HepG2 (cell line): Measurements from ENCODE around the gene ADGRB2. TPM values are rescaled to one million over a fixed set of nuclear protein-coding genes. Genes with fewer than 3 reads are reported as not detected.
A peak's percentile ranks its signal among the peaks of the same experiment; 100 is the strongest.

ENCODE experiments used
- AFF4 ChIP-seq: sonication (generic); formaldehyde crosslinking; IDR thresholded peaks from 2 replicates; pipeline ENCODE4 v1.4.0; 2020; ENCODE audit warnings: missing genetic modification reagents
- ATF1 ChIP-seq: IDR thresholded peaks from 2 replicates; pipeline ENCODE4 v1.6.1; 2016; ENCODE audit warnings: mild to moderate bottlenecking, control low read depth
- DMAP1 ChIP-seq: IDR thresholded peaks from 2 replicates; pipeline ENCODE4 v1.6.1; 2016
- FOSL2 ChIP-seq: sonication (generic); formaldehyde crosslinking; IDR thresholded peaks from 2 replicates; pipeline ENCODE4 v1.4.0; 2020; ENCODE audit warnings: missing genetic modification reagents
- FOXP1 ChIP-seq, 2 experiments: fragments of 450-650 bp in 1 of 2; IDR thresholded peaks; 2 replicates each; pipeline ENCODE4 v1.6.1; 2017 to 2018; ENCODE audit warnings: antibody characterized with exemption in 1 of 2
- MBD4 ChIP-seq: IDR thresholded peaks from 2 replicates; pipeline ENCODE4 v1.6.1; 2012; ENCODE audit warnings: low read length, inconsistent platforms, borderline replicate concordance
- MED1 ChIP-seq: sonication (generic); formaldehyde crosslinking; IDR thresholded peaks from 2 replicates; pipeline ENCODE4 v1.4.0; 2020; ENCODE audit warnings: missing genetic modification reagents
- NCOA1 ChIP-seq: sonication (generic); formaldehyde crosslinking; IDR thresholded peaks from 2 replicates; pipeline ENCODE4 v1.9.0; 2021; ENCODE audit warnings: missing genetic modification reagents
- NR2C2 ChIP-seq: sonication (generic); formaldehyde crosslinking; IDR thresholded peaks from 2 replicates; pipeline ENCODE4 v1.4.0; 2020; ENCODE audit warnings: missing genetic modification reagents, mild to moderate bottlenecking, moderate library complexity, borderline replicate concordance
- PBX3 ChIP-seq: sonication (generic); formaldehyde crosslinking; IDR thresholded peaks from 2 replicates; pipeline ENCODE4 v1.8.1; 2023; ENCODE audit warnings: missing genetic modification reagents, inconsistent platforms, borderline replicate concordance
- RNF2 ChIP-seq: fragments of 450-650 bp; conservative IDR thresholded peaks from 2 replicates; pipeline ENCODE4 v1.6.1; 2016; ENCODE audit warnings: low read depth
- SMARCE1 ChIP-seq: fragments of 450-650 bp; IDR thresholded peaks from 2 replicates; pipeline ENCODE4 v1.6.1; 2017; ENCODE audit warnings: borderline replicate concordance
- SPEN ChIP-seq: sonication (generic); formaldehyde crosslinking; IDR thresholded peaks from 2 replicates; pipeline ENCODE4 v1.5.1; 2020; ENCODE audit warnings: low read depth, mild to moderate bottlenecking, missing genetic modification reagents
- TBP ChIP-seq: sonication (generic); formaldehyde crosslinking; IDR thresholded peaks from 2 replicates; pipeline ENCODE4 v1.5.0; 2020; ENCODE audit warnings: missing genetic modification reagents
- ZMAT3 ChIP-seq: sonication (generic); formaldehyde crosslinking; conservative IDR thresholded peaks from 2 replicates; pipeline ENCODE4 v1.7.0; 2021; ENCODE audit warnings: missing genetic modification reagents
- ZNF333 ChIP-seq: sonication (generic); formaldehyde crosslinking; IDR thresholded peaks from 2 replicates; pipeline ENCODE4 v1.4.0; 2020; ENCODE audit warnings: mild to moderate bottlenecking, missing genetic modification reagents, borderline replicate concordance
- ZNF678 ChIP-seq: sonication (generic); formaldehyde crosslinking; IDR thresholded peaks from 2 replicates; pipeline ENCODE4 v1.4.0; 2020; ENCODE audit warnings: mild to moderate bottlenecking, missing genetic modification reagents
- ZNF709 ChIP-seq: sonication (generic); formaldehyde crosslinking; IDR thresholded peaks from 2 replicates; pipeline ENCODE4 v1.5.0; 2020; ENCODE audit warnings: mild to moderate bottlenecking, missing genetic modification reagents
- ZSCAN20 ChIP-seq: sonication (generic); formaldehyde crosslinking; IDR thresholded peaks from 2 replicates; pipeline ENCODE4 v1.4.0; 2020; ENCODE audit warnings: missing genetic modification reagents, mild to moderate bottlenecking, borderline replicate concordance
- polyA plus RNA-seq, 8 experiments: library from polyadenylated mRNA; depleted of rRNA in 3 of 8; stranded (reverse) in 7 of 8; unstranded in 1 of 8; fragments of >200 nt; fragmentation: Illumina TruSeq in 4 of 8; extraction: Trizol in 4 of 8; gene quantifications; 2 replicates each; pipeline versions ENCODE4 v1.2.1 to v1.2.3, GENCODE V29; 2011 to 2016; ENCODE audit warnings: low read depth in 4 of 8, missing spikeins in 1 of 8, mixed read lengths in 1 of 8; ENCODE audit not compliant: insufficient read depth in 1 of 8
- total RNA-seq, 5 experiments: library from RNA; depleted of rRNA; stranded (reverse); fragments of >200 nt; fragmentation: Illumina TruSeq; extraction: Trizol; gene quantifications; 2 replicates each; pipeline ENCODE4 v1.2.3, GENCODE V29; 2016; ENCODE audit warnings: low read depth in 1 of 5
- TF ChIP-seq, protein P1 (sequence below): IDR thresholded peaks from 2 replicates; pipeline ENCODE4 v1.6.1; 2016; ENCODE audit warnings: low read depth, missing genetic modification reagents, missing compliant biosample characterization

The ADGRB2 gene
- total and polyA plus RNA-seq, 2 of the 13 experiments (the other 11 are each of a cell fraction or from before 2014, with no cell fraction given): 0.03 to 0.09 TPM

DNA sequence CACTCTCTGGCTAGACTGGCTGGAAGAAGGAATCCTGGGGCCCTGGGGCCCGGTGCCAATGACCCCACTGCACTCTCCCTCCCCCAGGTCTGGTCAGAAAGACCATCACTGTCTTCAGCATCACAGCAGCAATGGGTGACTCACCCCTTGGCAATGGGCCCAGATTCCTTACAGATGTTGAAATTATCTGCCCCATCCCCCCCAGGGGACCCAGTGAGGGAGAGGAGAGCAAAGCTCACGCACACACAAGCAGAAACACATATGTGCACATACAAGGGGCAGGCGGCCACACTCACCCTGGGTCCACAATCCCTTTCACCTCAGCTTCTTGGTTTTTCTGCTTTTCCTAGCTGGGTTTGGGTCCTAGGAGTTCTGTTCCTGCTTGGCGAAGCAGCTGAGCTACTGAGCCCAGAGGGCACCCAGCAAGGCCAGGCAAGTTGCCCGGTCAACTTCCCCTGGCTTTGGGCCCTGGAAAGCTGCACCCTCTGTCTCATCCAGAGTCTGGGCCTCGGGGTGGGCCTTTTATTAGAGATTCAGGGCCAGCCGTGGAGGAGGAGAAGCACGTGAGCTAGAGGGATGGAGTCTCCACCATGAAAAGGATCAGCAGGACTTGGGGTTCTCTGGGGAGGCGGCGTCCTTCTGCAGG lies 62.9 kb downstream of the ADGRB2 start (continued):
- TF ChIP-seq AFF4 (CRISPR knock-in tag): no peak
- TF ChIP-seq, protein P1, sequence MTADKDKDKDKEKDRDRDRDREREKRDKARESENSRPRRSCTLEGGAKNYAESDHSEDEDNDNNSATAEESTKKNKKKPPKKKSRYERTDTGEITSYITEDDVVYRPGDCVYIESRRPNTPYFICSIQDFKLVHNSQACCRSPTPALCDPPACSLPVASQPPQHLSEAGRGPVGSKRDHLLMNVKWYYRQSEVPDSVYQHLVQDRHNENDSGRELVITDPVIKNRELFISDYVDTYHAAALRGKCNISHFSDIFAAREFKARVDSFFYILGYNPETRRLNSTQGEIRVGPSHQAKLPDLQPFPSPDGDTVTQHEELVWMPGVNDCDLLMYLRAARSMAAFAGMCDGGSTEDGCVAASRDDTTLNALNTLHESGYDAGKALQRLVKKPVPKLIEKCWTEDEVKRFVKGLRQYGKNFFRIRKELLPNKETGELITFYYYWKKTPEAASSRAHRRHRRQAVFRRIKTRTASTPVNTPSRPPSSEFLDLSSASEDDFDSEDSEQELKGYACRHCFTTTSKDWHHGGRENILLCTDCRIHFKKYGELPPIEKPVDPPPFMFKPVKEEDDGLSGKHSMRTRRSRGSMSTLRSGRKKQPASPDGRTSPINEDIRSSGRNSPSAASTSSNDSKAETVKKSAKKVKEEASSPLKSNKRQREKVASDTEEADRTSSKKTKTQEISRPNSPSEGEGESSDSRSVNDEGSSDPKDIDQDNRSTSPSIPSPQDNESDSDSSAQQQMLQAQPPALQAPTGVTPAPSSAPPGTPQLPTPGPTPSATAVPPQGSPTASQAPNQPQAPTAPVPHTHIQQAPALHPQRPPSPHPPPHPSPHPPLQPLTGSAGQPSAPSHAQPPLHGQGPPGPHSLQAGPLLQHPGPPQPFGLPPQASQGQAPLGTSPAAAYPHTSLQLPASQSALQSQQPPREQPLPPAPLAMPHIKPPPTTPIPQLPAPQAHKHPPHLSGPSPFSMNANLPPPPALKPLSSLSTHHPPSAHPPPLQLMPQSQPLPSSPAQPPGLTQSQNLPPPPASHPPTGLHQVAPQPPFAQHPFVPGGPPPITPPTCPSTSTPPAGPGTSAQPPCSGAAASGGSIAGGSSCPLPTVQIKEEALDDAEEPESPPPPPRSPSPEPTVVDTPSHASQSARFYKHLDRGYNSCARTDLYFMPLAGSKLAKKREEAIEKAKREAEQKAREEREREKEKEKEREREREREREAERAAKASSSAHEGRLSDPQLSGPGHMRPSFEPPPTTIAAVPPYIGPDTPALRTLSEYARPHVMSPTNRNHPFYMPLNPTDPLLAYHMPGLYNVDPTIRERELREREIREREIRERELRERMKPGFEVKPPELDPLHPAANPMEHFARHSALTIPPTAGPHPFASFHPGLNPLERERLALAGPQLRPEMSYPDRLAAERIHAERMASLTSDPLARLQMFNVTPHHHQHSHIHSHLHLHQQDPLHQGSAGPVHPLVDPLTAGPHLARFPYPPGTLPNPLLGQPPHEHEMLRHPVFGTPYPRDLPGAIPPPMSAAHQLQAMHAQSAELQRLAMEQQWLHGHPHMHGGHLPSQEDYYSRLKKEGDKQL (CRISPR knock-in tag): peak; percentile 68; the same call in 1 of the 2 replicates
- TF ChIP-seq ZSCAN20 (CRISPR knock-in tag): no peak
- TF ChIP-seq ZMAT3 (CRISPR knock-in tag): no peak
- no peak for TF ChIP-seq FOXP1 (IDR thresholded peaks at IDR 0.05)
- TF ChIP-seq FOXP1 (CRISPR knock-in tag; IDR thresholded peaks at IDR 0.05): peak; percentile 35; the same call in 1 of the 2 replicates
- TF ChIP-seq PBX3: no peak
- no peak for TF ChIP-seq ZNF333 (CRISPR knock-in tag)
- TF ChIP-seq ZNF678: no peak
- no peak for TF ChIP-seq ATF1 (CRISPR knock-in tag)
- TF ChIP-seq MBD4: no peak
- TF ChIP-seq MED1 (CRISPR knock-in tag): peak; percentile 83
- TF ChIP-seq FOSL2 (CRISPR knock-in tag): peak; percentile 100
- 0 out of 2 replicates have a peak, but pooled peaks have one; percentile 46 for TF ChIP-seq DMAP1 (CRISPR knock-in tag)
- TF ChIP-seq ZNF709 (CRISPR knock-in tag): no peak
- TF ChIP-seq NR2C2 (CRISPR knock-in tag): peak; percentile 66; the same call in 1 of the 2 replicates
- no peak for TF ChIP-seq TBP
- peak; percentile 50; the same call in 1 of the 2 replicates for TF ChIP-seq NCOA1 (CRISPR knock-in tag)
- 0 out of 2 replicates have a peak, but pooled peaks have one; percentile 53 for TF ChIP-seq SPEN (CRISPR knock-in tag)
- no peak for TF ChIP-seq SMARCE1
- TF ChIP-seq RNF2: no peak; the same call in 1 of the 2 replicates
